NCI-H2081 treated with DMSO at 0.1 percent for 48 hours (cell line): Measurements from ENCODE around the gene ATXN7L1.
A peak's percentile ranks its signal among the peaks of the same experiment; 100 is the strongest.
"Not testable (repeated sequence)": the region's sequence is repeated elsewhere in the genome, so short reads cannot be mapped to it uniquely, and the experiment has no call there.

ENCODE experiments used
- DNase-seq: peaks from one replicate; lab custom pipeline; 2025; lab: John Stamatoyannopoulos, UW

Gene ATXN7L1

DNA sequence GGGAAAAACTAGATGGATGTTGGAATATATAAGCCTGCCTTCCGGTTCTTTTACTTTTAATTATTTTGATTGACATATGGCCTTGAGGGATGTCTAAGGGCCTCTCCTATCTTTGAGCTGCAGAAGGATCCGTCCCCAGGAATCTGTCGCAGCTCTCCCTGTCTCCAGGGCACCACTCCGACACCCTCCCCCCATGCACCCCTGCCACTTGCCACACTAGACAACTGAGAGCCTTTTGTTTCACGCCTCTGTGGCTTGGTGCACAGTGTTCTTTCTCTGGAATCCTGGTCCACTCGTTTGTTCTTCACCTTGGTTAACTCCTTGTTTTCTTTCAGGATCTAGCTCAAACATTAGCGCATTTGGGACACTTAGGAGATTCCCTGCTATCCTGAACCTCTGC is 171.0 kb downstream of the ATXN7L1 start:
- no peak for DNase-seq

DNA sequence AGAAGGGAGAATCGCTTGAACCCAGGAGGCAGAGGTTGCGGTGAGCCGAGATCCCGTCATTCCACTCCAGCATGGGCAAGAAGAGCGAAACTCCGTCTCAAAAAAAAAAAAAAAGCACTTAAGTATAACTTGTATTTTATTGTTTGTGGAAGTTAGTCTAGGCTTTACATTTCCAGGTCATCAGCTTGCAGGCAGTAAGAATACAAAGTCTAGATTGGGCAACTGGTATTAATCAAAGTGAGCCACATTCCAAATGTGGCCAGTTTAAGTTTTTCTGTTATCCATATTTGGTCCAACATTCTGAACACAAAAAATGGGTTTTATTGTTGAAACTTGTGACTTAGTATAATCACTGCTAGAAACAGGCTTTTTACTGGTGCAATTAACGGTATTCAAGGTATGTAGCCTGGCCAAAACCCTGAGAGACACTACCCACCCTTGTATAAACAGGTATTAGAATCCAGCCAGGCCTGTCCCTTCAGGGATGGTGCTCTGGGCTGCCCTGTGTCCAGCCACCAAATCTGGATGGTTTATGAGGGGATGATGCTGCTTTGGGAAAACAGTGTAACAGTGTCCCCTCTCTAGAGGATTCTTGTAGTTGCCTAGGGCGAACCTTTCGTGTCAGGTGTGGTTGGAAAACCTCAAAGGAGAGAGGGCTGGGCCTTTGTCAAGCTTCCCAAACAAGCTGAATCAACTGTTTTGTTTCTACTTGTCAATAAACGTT is 173.0 kb downstream of the ATXN7L1 start:
- no peak for DNase-seq

DNA sequence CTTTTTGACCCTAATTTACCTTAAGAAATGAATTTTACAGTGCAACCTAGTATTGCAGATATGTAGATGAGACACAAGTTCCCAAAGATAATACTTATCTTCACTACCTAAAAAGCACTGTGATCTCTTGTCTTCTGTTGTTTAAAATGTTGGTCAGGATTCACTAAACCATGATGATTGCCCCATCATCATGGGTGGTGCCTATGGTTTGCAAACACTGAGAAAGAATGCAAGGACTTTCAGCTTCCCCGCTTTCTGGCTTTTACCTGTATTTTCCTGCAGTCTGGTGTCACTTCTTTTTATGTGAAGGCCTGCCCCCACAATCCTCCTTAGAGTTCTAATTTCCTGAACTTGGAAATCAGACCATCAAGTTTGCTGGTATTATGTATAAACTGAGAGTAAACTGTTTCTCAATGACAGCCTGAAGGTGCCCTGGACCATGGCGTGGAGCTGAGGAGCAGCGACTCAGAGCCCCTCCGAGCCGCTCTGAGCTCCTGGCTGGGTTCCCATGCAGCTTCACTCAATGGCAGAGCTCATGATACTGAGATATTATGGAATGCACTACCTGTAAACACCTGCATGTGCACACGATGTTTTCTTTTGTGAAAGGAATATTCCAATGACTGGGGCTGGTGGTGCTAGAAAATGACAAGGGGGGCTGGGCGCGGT is 176.7 kb downstream of the ATXN7L1 start:
- DNase-seq: no peak

DNA sequence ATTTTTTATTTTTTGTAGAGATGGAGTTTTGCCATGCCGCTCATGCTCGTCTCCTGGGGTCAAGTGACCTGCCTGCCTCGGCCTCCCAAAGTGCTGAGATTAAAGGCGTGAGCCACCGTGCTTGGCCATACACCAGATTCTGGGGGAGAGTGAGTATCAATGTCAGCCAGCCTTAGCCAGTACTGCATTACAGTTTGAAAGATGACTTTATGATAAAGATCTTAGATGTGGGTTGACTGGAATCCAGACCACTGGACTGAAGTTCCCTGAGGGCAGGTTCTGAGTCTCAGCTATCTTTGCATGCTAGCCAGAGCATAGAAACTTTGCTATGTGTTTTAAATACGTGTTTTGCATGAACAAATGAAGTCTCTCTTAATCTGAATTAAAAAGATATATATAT is 177.9 kb downstream of the ATXN7L1 start:
- DNase-seq: no peak

DNA sequence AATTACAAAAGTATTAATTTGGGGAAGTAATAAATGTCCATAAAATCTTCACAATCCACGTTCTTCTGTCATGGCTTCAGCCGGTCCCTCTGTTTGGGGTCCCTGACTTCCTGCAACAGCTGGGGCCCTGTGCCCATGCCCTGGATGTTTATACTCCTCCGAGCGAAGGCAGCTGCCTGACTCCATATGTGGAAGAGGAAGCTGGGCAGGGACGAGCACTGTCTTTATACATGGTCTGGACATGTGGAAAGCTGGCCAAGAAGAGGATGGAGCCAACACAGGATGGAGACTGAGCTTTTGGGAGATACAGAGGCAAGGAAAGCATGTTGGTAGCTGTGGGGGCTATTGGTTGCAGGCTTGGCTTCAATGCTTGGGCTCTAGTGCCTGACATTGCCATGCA is 178.6 kb downstream of the ATXN7L1 start:
- no peak for DNase-seq

DNA sequence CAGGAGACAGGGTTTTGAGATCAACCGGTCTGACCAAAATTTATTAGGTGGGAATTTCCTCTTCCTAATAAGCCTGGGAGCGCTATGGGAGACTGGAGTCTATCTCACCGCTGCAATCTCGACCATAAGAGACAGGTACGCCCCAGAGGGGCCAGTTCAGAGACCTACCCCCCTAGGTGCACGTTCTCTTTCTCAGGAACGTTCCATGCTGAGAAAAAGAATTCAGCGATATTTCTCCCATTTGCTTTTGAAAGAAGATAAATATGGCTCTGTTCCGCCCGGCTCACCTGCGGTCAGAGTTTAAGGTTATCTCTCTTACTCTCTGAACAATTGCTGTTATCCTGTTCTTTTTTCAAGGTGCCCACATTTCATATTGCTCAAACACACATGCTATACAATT is 179.2 kb downstream of the ATXN7L1 start:
- DNase-seq: not testable (repeated sequence)

DNA sequence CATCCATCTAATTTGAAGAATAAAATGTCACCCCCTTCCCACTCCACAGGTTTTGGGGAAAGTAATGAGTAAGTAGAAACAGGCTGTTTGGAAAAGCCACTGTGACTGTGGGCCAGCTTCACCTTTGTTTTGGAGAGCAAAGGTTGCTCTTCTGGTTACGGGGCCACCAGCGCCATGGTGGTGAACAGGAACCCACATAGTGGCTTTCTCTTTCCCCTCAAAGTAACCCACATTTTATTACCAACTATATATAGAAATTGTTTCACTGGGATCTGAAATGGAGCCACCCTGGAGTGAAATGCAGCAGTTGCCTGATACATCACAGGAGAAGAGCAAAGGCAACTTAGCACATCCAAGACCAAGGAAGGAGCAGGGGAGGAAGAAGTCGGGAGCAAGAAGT is 182.8 kb downstream of the ATXN7L1 start:
- no peak for DNase-seq

DNA sequence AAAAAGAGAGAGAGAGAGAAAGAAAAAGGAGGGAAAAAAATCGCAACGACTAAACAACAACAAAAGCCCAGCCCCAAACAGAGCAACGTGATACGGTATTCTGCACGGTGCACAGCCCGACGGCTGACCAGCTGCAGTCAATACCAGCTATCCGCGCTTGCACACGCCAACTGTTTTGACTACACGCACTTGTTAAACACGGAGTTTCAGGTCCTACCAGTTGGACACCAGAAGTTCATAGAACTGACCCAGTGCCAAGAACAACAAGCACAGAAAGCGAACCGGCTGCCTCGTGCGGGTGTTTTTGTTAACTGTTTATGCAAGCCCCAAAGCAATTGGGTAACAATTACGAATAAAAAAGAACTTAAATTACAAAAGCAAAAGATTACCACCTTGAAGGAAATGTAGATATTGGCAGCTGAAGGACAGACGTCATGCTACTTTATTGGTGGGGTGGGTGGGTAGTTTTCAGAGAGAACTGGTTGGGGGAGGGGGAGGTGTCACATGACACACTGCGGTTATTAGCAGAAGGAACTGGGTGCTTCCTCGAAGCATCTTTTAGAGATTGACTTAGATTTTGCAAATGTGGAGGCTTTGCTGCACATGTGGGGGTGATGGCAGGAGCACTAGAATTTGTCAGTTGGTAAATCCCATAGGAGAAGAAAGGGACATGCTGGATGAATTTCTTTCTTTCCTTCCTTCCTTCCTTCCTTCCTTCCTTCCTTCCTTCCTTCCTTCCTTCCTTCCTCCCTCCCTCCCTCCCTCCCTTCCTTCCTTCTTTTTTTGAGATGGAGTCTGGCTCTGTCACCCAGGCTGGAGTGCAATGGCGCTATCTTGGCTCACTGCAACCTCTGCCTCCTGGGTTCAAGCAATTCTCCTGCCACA is 184.5 kb downstream of the ATXN7L1 start:
- no peak for DNase-seq

DNA sequence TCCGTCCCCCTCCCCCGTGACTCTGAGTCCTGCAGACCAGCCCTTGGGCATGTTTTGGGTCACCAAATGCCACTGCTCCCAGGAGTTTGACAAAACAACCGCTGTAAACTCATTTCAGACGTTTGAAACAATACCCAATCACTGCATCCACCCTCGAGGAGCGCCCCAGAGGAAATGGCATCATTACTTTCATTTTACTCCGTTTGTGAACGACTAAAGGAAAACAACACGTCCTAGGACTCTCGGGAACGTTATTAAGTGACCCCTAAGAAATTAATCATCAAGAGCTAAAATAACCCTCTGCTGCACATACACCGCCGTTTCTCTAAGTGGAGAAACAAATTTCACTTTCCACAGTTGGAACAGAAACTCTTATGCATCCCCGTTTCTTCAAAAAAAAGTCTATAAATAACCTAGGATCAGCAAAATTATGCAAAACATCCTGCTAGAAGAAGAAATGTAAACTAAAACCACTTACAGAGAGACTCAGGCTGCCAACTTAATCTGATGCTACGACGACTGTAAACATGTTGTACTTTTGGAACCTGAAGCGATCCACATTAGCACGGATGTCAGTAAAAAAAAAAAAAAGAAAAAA is 185.2 kb downstream of the ATXN7L1 start:
- DNase-seq: no peak

DNA sequence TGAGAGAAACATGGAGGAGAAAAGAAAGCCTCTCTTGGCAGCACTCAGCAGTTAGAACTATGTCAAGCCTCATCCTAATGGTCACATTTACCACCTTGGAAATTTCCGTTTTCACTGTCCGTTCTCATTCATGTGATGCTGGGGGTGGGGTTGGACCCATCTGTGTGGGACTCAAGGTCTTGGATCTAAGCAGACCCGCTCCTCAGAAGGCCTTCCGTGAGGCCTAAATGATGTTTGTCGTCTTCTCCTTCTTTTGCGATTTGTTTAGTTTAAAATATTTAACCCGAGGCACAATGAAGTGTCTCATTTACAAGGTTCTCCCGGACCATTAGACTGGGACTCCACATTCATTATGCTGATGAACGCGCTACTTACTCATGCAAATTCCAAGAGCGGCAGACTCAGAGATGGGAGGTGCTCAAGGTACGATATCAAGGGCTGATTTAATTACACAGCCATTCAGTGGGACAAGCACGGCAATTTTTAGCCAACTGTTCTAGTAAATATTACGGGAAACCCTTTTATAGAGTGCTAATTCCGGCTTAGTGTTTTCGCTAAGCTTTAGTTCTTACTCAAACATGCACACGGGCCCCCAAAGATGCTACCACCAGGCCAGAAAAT is 186.0 kb downstream of the ATXN7L1 start:
- no peak for DNase-seq

DNA sequence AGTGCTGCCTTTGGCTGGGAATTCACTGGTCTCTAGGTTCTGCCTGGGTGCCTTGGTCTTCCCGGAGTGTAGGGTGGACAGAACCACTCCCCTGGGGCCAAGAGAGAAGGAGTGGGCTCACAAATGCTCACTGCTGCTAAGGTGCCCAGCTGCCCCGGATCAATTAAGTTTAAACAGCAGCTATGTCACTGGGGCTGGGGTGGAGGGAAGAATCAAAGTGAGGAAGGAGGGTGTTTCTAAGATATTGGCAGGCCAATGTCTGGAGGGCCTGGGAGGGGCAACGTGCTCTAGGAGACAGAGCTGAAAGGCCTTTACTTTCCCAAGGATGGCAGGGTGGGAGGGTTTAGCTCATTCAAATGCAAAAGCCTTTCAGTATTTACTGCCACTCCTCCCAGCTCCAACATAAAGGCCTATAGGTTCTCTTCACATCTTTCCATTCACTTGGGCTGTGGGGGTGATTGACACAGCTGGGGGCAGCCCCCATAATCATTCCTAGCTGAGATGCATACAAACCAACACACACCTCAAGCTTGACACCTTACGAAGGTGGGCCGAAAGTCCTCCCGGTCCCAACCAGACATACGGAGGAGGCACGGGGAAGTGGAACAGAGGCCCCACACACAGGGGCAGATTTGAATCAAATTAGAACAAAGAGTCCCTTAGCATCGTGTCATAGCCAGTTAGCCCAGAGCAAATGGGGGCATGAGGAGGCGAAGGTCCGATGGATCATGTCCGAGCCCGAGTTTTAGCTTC is 187.2 kb downstream of the ATXN7L1 start:
- DNase-seq: no peak

DNA sequence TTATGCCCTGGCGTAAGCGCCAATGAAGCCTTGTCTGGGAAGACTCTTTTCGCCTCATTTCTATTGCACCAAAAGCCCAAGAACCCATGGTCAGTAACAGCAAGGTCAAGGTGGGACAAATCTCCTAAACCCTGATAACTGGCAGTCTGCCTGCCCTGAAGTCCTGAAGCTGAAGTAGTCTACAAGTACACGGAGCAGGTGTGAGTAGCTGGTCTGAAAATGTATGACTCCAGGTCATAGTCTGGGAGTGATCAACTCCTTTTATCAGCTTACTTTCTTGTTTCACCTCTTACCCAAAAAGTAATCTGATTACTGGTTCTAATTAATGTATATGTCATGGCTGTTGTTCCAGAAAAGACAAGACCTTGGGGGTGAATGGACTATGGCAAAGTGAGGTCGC is 187.8 kb downstream of the ATXN7L1 start:
- DNase-seq: no peak

DNA sequence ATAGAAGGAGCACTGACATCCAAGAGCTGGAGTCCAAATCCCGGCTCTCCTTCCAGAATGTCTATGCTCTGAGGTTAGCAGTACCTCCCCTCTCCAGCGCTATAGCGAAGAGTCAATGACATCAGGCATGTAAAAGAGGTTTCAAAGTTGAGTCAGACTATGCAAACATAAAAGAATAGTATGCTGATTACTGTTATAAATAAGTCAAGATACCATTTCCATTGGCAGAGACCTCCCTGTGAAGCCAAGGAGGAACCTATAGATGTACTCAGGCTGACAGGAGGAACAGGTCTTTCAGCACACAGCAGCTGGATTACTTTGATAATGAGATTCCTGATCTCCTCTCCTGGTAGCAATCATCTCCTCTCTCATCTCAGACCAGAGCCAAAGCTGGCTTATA is 191.2 kb downstream of the ATXN7L1 start:
- no peak for DNase-seq

DNA sequence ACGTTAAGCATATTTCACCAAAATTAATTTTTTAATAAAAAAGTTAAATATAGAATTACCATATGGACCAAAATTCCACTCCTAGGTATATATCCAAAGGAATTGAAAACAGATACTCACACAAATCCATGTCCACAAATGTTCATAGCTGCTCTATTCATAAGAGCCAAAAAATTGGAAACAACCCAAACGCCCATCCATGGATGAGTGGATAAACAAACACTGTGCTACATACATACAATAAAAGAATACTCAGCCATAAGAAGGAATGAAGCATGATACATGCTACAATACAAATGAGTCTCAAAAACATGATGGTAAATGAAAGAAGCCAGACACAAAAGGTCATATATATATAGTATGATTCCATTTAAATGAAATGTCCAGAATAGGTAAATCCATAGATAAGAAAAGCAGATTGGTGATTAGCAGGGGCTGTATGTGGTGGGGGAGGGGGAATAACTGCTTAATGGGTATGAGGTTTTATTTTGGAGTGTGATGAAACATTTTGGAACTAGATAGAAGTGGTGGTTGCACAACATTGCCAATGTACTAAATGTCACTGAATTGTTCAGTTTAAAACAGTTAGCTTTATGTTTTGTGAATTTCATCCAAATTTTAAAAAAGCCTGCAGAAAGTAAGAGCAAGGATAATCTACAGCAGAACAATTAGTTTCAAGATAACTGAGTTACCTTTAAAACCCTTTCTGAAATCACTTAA is 193.9 kb downstream of the ATXN7L1 start:
- DNase-seq: peak; percentile 24

DNA sequence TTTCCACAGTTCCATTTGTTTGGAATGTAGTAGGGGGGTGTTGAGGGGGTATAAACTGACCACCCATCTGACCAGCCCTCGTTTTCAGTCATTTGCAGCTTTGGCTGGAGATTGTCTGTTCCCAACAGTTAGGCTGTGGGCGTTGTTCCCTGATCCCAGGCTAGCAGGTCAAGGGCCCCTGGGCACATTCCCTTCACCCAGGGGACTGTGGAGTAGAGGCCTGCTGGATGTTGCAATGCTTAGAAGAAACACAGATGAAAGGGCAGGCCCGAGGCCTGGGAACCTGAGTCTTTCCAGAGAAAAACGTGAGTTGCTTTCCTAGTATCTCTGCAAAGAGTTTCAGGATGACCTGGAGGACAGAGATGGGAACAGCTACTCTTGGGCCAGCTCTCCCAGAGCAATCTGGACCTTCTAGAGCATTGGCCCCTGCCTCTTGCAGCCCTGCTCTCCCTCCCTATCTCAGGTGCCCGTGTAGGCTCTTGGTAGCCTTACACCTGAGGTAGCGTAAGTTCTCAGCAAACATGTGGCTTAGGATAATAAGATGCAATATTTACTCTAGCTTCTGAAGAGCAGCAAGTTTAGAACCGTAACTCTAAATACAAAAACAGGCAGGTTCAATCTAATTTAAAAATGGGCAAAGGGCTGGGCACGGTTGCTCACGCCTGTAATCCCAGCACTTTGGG is 195.8 kb downstream of the ATXN7L1 start:
- no peak for DNase-seq

DNA sequence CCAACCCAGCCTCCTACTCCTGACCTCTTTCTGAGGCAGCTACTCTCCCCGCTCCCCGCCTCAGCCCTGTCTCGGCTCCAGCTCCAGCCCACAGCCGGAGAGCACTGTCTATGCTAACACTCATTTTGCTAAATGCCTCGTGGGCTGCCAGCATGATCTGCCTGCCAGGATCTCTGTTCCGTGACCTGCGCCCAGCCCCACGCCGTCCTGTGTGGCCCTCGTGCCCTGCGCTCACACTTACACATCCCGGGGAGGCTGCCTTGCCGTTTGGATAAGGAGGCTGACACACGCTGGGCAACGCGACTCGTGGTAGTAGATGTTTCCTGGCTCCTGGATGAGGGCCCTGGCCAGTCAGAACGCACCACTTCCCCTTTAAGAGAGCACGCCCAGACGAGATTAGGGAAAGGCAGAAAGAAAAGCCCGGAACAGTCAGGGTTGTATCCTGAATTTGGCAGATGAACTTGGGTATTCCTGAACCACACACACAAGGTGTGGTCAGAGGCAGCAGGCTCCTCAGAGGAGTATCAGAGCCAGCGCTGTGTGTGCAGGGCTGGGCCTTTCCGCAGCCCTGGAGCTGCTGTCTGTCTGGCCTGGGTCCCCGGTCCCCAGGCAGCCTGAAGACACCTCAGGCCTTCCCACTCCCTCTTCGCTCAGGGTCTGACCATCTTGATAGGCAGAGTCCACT is 197.4 kb downstream of the ATXN7L1 start:
- DNase-seq: no peak

DNA sequence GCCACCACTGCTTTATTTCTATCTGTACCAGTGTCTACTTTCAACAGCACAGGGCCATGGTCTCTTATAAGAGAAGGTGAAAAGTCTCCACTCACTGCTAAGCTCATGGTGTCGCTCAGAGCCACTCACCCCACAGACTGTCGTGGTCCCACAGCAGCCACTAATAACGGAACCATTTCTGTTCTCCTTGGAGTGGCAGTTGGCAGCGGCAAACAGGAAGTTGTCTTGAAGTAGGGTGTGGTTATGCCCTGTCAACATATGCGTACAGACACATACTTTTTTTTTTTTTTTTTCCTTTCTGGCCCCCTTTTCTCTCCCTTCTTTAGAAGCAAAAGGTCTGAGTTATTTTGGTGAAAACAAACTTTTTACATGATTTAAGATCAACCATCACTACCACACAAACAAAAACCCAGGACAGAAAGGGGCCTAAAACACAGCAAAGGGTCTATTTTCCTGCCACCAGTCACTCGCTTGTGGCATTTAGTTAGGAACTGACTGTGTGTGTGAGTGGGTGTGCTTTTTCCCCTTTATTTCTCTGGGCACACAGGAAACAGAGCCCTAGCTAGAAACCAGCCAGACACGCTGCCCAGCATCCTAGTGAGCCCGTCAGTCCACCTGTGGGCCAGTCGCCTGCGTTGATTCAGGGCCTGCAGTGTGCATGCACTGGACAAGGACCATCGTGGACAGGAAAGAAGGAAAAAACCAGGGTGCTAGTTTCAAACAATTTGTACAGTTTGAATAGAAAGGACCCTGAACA is 198.4 kb downstream of the ATXN7L1 start:
- DNase-seq: no peak

DNA sequence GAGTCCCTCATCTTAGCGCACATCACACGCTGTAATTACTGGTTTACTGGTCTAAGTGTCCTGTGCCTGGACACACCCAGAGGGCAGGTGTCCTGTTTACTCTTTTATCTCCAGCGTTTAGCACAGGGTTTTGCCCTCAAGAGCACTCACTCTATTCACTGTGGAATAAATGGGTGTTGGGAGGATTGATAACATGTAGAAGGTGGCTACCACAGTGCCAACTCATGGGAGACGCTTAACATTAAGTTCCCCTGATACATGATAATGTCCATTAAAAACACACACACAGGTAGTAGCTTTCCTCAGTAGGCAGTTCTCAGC is 199.0 kb downstream of the ATXN7L1 start:
- DNase-seq: no peak

DNA sequence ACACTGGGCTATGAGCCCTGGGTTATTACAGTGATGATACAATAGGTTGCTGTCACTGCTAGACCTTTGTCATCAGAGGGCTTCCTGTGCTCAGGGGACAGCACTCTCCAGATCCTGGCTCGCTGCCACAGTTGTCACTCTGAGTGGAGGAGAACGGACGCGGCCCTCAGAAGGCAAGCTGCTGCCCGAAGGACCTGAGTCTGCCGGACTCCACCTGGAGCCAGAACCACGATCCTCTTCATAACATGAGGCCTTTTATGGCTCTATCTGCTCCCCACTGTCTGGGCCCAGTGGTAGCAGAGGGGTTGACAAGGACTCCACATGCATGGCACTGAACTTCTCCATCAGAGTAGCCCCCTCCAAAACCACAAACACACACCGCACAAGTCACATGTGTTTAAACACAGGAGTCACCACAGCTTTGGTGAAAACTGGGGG is 200.4 kb downstream of the ATXN7L1 start:
- no peak for DNase-seq
